Left colon (tissue), 2 donors: ENCODE measurements around the gene C19orf67. TPM values are rescaled to one million over a fixed set of nuclear protein-coding genes. Genes with fewer than 3 reads are reported as not detected.

ENCODE experiments used
- ATAC-seq: fragments of 200-7000 bp; cut with Tn5 transposase; one replicate; pipeline ENCODE4 v1.9.1; 2020; ENCODE audit warnings: mild to moderate bottlenecking, moderate library complexity
- DNase-seq, 2 donors: peaks; one replicate each; pipeline ENCODE4 v3.0.0-alpha.2; 2020
- intact Hi-C, 2 donors: fragments of 100-400 bp; cut with DNase I in 1 of 2; cut with micrococcal nuclease in 1 of 2; formaldehyde crosslinking; loops; one replicate each; pipeline versions ENCODE4 v1.11.2 to v1.14.0; 2022; cut with DNase I, micrococcal nuclease
- total RNA-seq, 2 donors: library from RNA; stranded (reverse); fragmentation: NEBNext Ultra II Directional; extraction: Animal tissue kit (Norgen Biotek cat#: 25700); gene quantifications; one replicate each; pipeline ENCODE4 v1.2.1, GENCODE V29; 2021
- donor health status: DM: no; HTN: no; CAD: no.
- donor health status: DM: yes; HTN: yes; CAD: no.

The C19orf67 gene
- total RNA-seq, 2 donors from 2014 or later = 0.42 TPM; not detected in 1

DNA sequence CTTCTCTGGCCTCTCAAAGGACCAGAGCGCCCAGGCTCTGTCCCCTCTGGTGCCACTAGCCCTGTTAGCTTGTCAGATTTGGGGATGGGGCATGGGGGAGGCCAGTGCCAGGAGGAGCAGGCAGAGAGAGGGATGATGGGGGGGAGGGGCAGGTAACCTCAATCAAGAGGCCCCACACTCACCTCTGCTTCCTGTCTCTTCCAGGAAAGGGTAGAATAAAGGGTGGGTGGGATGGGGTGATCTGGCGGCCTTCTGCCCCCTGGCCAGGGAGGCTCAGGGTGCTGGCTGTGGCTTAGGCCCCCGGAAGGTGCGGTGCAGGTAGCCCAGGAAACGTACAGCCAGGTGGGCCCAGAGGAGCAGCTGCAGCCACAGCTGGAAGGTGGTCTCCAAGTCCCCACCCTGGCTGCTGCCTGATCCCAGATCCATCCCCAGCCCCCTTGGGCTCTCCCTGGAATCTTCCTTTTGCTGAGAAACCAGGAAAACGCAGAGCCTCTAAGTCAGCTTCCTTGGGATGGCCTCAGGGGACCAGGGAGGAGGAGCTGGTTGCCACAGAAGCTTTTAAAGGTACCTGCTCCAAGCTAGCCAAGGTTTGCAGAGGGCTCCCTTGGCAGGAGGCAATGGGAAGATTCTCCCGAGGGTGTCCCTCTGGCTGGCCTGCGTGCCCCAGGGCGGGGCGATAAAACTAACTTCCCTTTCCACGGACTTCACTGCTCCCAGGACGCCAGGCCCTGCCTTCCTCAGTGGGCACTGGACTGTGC is 26.6 kb upstream of the C19orf67 start:
- ATAC-seq = no peak
- no peak for DNase-seq
- intact Hi-C loops = no loop called here

DNA sequence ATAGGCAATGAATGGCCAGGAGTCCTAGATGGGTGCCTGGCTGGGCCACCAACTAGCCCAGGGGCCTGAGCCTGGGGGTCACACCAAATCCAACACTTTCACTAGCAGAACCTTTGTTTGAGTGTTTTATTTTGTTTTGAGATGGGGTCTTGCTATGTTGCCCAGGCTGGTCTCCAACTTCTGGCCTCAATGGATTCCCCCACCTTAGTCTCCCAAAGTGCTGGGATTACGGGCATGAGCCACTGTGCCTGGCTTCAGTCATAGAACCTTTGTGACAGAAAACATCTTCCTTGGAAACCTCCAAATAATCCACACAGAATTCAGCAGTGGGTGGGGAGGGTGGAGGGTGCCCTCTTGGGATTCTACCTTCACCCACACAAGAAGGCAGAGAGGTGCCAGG is 25.9 kb upstream of the C19orf67 start:
- ATAC-seq (no peak), DNase-seq (no peak)
- intact Hi-C loops = no loop called here

DNA sequence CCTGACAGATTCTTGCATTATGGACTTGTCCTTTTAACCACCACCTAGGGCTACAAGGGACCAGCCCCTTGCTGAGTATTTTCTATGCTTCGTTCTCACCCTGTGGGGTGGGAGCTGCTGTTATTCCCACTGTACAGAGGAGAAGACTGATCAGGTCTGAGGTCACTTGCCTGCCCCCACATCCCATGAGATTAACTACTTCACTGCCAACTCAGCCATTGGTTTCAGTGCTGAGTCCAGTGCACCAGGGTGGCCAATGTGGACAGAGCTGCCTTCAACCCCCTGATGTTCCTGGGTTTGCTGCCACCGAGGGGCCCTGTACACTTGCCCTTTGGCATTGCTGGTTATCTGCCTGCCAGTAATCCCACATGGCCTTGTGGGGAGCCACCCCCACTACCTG is 25.1 kb upstream of the C19orf67 start:
- ATAC-seq (no peak), DNase-seq (no peak)
- intact Hi-C loops = no loop called here

DNA sequence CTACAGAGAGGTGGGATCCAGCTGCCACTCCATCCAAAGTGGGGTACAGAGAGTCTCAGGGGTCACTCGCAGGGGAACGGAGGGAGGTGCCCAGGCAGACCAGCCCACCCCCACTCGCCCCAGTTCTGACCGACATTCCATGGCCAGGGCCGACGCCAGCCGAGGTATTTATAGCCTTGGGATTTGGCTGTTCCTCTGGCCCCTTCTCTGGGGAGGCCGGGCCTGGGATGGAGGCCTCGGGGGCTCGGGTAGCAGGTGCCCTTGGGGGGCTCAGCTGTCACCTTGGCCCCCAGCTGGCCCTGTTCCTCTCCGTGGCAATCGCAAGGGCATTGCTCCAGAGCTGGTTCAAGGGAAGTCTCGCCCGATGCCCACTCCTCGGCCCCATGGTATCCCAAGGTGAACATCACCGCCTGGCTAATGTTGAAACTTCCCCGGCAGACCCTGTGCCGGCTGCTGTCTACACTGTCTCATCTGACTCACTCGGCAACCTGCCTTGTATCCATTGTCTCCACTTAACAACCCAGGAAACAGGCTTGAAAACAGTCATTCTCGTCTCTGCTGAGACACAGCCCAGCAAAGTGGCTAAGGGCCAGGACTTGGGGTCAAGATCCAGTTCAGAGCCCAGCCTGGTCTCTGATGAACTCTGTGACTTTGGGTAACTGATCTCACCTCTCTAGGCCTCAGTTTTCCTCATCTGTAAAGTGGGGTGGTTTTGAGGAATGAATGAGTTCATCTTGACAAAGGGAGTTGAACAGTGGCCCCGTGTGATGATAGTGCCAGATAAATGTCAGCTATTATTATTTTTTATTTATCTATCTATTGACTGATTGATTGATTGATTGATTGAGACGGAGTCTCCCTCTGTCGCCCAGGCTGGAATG is 22.2 kb upstream of the C19orf67 start:
- peak; percentile 28 for ATAC-seq

DNA sequence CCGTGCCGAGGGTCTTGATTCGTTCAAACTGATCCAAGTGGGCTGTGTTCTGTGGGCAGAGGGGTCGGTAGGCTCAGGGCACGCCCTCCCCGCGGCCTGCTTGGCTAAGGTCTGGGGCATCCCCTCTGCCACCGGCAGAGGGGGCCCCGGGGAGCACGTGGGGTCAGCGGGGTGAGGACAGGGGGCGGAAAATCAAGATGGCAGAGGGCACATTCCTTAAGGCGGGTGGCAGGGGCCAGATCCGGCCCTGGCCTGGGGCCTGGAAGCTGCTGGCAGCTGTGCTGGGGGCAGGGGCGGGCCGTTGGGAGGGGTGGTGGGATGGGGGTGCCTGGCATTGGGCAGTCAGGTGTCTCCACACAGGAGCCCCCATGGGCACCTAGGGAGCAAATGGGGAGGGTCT is 21.3 kb upstream of the C19orf67 start:
- intact Hi-C loops = no loop called here
- ATAC-seq = no peak
- DNase-seq = no peak

More for the DNA sequence above, 22.2 kb upstream of the C19orf67 start:
- intact Hi-C loops = no loop called here
- DNase-seq = no peak

DNA sequence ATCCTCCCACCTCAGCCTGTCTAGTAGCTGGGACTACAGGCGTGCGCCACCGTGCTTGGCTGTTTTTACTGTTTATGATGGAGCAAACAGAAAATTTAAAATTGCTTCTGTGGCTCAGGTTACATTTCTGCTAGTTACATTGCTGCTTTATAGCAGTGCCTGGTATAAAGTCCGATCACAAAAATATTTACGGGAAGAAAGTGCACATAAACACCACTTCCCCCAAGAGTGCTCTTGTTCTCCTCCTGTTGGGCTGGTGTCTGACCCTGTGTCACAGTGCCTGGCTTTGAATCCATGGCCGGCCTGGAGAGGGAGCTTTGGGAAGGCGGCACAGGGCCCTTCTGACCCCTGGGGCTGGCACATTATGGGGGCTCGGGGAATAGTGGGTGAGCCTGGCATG is 20.1 kb upstream of the C19orf67 start:
- intact Hi-C loops = no loop called here
- DNase-seq (peak in 1 of 2 donors; percentile 48), ATAC-seq (peak; percentile 92)

DNA sequence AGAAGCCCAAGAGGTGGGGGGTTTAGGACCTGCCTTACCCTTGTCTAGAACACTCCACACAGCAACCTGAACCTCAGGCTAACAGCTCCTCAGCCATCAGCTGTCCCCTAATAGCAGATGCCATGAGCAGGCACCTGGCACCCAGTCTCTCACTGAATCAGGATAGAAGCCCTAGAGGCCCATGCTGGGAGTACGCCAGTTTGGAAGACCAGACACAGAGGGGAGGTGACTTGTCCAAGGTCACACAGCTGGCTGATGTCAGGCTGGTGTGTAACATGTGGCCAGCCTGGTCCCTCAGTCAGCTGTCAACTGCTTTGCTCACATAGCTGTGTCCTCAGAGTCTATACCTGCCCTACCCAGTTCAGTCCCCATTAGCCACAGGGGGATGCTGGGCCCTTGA is 17.7 kb upstream of the C19orf67 start:
- intact Hi-C loops = no loop called here
- no peak for ATAC-seq
- DNase-seq = no peak

DNA sequence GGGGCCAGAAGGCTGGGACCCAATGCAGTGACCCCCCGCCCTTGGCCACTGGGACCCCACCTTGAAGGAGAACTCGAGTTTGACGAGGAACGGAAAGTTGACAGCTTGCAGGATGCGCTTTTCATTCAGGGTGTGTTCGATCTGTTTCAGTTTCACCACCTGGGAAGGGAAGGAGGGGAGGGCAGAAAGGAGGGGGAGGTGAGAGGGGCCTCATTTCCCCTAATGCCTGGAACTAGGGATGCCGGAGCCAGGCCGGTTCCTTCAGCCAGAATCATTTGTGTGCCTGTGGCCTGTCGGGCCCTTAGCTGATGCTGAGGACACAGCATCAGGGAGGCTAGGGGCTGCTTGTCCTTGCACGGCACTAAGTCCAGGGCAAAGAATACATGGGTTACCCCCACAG is 17.2 kb upstream of the C19orf67 start:
- ATAC-seq = no peak
- intact Hi-C loops = no loop called here
- DNase-seq = no peak

DNA sequence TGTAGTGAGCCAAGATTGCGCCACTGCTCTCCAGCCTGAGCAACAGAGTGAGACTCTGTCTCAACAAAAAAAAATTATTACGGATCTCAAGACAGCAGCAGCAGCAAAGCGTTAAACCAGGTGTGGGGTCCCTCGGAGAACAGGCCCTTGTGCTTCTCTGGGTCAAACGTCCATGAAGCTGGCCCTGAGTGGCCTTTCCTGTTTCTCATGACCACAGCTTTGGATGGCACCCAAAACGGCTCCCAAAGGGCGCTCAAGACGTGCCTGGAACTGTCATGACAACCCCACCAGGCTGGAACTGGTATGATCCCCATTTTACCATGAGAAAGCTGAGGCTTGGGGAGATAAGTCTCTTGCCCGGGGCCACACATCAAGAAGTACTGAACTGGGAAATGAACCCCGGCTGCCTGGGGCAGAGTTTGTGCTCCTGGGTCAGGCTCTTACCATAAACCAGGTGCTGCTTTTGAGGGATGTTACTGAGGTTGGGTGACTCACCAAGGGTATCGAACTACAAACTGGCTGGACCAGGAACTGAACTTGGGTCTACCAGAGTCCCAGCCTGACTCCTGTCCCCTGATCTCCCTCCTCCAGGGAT is 16.6 kb upstream of the C19orf67 start:
- ATAC-seq = no peak
- intact Hi-C loops = no loop called here
- DNase-seq = no peak

DNA sequence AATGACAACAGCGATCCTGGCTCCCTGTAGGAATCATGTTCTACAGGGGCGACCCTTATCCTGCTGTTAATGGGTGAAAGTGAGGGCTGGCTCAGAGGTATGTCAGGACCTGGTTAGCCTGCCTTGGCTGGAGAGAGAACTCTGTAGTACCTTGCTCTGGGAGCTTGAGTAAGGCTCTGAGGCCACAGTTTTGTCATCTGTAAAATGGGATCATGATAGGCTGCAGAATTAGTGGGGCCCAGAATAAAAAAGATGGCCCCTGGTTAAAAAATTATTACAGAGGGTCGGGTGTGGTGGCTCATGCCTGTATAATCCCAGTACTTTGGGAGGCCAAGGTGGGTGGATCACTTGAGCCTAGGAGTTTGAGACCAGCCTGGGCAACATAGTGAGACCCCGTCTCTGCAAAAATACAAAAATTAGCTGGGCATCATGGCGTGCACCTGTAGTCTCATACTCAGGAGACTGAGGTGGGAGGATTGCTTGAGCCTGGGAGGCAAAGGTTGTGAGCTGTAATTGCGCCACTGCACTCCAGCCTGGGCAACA is 15.5 kb upstream of the C19orf67 start:
- DNase-seq (no peak), ATAC-seq (no peak)
- intact Hi-C loops = no loop called here

DNA sequence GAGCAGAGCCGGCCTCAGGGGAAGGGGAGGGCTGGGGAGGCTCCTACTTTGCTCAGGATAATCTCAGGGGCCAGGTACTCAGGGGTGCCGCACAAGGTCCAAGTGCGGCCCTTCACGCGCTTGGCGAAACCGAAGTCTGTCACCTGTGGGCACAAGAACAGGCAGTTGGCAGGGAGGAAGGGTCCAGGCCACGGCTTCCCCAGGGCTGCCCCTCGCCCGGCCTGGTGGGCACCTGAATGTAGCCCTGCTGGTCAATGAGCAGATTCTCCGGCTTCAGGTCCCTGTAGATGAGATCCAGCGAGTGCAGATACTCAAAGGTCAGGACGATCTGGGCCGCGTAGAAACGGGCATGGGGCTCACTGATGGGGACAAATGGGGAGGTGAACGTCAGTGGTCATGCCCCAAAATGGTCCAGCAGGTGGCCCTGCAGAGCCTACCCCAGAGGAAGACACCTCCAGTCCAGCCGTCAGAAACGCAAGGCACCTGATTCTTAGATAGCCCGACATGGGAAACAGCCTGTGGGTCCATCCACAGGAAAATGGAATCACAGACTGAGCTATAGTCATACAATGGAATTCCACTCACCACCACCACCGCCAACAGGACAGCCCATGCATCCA is 12.1 kb upstream of the C19orf67 start:
- peak; percentile 30 for ATAC-seq

DNA sequence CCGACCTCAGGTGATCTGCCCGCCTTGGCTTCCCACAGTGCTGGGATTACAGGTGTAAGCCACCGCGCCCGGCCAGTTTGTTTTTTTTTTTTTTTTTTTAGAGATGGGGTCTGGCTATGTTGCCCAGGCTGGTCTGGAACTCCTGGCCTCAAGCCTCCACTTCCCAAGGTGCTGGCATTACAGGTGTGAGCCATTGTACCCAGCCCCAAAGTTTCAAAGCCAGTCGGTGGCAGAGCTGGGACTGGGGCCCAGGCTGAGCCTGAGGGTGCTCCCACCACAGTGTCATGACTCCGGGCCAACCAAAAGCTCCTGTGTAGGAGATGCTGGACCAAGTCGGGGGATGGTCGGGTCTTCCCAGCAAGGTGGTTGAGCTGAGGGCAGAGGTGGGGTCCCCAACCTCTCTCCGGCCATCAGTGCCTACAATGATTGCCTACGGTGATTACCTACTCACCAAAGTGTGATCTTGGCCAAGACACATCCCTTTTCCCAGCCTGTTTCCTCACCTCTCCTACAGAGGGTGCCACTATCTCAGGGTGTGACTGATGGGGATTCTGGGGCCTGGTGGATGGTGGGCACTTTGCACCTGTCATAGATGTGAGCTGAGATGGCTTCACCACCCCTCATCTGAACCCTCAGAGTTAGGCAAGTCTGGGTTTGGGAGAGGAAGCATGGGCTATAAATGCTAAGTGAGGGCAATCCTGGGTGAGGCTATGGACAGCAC is 10.8 kb upstream of the C19orf67 start:
- DNase-seq (no peak), ATAC-seq (no peak)
- intact Hi-C loops = no loop called here

More for the DNA sequence above, 12.1 kb upstream of the C19orf67 start:
- no peak for DNase-seq
- intact Hi-C loops = no loop called here

DNA sequence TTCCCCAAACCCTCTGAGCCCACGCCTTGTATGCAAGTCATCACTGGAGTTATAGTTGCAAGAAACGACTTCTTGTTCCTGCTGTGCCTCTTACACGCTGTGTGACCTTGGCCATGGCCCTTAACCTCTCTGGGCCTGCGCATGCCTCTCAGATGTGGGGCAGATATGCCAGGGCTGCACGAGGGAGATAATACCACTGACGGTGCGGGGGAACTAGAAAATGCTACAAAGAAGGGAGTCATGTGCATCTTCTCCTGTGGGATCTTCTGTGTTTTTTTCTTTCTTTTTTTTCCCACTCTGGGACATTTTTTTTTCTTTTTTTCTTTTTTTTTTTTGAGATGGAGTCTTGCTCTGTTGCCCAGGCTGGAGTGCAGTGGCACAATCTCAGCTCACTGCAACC is 9.3 kb upstream of the C19orf67 start:
- no peak for DNase-seq
- no peak for ATAC-seq
- intact Hi-C loops = no loop called here

DNA sequence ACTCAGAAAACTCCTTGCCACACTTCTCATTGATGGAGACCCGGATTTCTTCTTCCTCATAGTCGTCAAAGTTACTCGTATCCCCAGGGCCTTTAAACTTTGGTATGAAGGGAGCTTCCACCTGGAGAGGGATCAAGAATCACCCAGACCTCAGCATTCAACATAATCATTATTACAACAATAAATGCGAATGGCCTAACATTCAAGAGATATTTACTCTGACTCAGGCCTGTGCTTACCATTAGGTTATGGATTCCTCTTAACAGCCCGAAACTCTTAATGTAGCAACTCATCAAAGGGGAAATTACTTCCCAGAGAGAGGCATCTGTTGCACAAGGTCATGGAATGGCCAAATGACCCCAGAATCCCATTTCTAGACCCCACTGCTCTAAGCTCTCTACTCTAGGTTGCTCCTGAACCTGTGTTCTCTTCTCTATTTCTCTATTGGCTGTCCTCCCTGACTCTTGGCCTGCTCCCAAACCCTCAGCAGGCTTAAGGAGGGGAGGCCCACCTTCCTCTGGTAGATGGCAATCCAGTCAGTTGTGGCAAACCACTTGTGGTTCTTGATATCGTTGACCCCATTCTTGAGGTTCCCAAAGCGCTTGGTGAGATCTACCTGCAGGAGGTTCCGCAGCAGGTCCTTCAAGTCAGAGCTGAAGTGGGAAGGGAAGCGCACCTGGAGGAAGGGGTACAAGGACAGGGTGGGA is 7.7 kb upstream of the C19orf67 start:
- DNase-seq = no peak
- ATAC-seq = no peak
- intact Hi-C loops = no loop called here

DNA sequence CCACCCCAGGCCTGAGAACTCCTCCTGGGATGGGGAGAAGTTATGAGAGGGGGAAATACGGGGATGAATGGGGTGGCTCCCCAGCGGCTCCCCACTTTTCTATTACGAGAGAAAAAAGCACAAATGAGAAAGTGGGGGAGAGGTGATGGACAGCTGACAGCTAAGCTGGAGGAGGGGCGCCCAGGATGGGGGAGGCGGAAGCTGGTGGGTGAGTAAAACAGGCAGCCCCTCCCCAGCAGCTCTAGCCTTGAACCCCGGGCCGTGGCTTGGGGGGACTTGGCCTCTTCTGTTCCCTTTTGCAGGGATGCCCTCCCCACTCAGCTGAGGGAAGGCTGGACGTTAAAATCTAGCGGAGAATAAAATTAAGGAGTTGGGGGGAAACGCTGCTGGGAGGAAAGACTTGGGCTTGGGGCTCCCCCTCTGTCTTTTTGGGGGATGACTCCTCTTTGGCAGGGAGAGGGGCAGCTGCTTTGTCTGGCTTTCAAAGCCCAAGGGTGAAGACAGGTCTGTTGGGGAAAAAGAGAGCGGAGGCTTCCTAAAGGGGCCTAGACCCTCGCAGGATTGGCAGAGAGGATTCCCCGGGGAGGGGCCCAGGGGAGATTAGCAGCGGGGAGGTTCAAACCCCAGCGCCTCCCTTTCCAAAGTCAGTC is 6.4 kb upstream of the C19orf67 start:
- ATAC-seq (no peak), DNase-seq (peak in 1 of 2 donors; percentile 70)
- intact Hi-C loops = no loop called here

DNA sequence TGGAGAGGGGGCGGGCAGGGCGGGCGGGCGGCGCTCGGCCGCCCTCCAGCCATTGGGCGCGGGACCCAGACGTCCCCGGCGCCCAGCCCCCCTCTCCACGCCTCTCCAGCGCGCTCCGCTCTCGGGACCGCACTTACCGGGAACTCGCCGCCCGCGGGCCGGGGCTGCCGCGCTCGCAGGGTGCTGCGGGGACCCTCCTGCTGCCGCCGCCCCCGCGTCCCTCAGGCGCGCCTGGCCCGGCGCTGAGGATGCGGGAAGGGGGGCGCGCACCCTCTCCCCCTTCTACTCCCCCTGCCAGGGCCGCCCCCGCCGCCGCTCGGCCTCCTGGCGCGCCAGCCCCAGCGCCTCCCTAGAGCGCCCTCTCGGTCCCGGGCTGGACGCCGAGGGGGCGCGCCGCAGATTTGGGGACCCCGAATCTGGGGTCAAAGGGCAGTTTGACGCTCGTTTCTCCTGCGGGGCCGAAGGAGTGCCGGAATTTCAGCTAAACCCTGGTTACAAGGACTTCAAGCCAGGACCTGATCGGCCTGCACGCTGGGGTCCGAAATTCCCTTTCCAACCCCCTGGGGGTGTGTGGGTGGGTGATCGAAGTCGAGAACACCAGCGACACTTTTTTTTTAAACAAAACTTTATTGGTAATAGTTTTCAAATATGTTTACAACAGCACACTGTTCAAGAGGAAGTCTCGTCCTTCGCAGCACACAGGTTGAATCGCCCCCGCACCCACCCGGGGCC is 5.7 kb upstream of the C19orf67 start:
- DNase-seq (peak; percentile 84 to 89), ATAC-seq (peak; percentile 82)
- intact Hi-C loops = no loop called here
